HepG2 (cell line): ENCODE data around the gene UPK1A. TPM values are rescaled to one million over a fixed set of nuclear protein-coding genes. Genes with fewer than 3 reads are reported as not detected.

ENCODE experiments used
- HDAC2 ChIP-seq: sonication (generic); formaldehyde crosslinking; IDR thresholded peaks from 2 replicates; pipeline ENCODE4 v1.4.0; 2020; ENCODE audit warnings: missing genetic modification reagents
- KLF15 ChIP-seq: sonication (generic); formaldehyde crosslinking; IDR thresholded peaks from 2 replicates; pipeline ENCODE4 v1.8.1; 2023; ENCODE audit warnings: borderline replicate concordance, mild to moderate bottlenecking, inconsistent platforms, missing genetic modification reagents, mixed read lengths
- PCBP2 ChIP-seq: fragments of 200-400 bp; formaldehyde crosslinking; optimal IDR thresholded peaks from 2 replicates; pipeline ENCODE3; 2018; ENCODE audit warnings: low read length, low read depth; ENCODE audit not compliant: poor library complexity, severe bottlenecking
- REL ChIP-seq: sonication (generic); formaldehyde crosslinking; conservative IDR thresholded peaks from 2 replicates; pipeline ENCODE4 v1.8.0; 2022; ENCODE audit warnings: mild to moderate bottlenecking, missing genetic modification reagents, moderate library complexity
- SMARCC2 ChIP-seq: fragments of 450-650 bp; IDR thresholded peaks from 2 replicates; pipeline ENCODE4 v1.6.1; 2017; ENCODE audit warnings: antibody characterized with exemption, mild to moderate bottlenecking
- TEAD2 ChIP-seq: sonication (generic); formaldehyde crosslinking; IDR thresholded peaks from 2 replicates; pipeline ENCODE4 v1.9.0; 2021; ENCODE audit warnings: missing genetic modification reagents
- TP53 ChIP-seq: sonication (generic); formaldehyde crosslinking; conservative IDR thresholded peaks from 2 replicates; pipeline ENCODE4 v1.4.0; 2020; ENCODE audit warnings: missing genetic modification reagents
- ZNF160 ChIP-seq: sonication (generic); formaldehyde crosslinking; IDR thresholded peaks from 2 replicates; pipeline ENCODE4 v1.8.0; 2022; ENCODE audit warnings: mild to moderate bottlenecking, inconsistent platforms, missing genetic modification reagents
- ZNF296 ChIP-seq: sonication (generic); formaldehyde crosslinking; conservative IDR thresholded peaks from 2 replicates; pipeline ENCODE4 v1.5.0; 2020; ENCODE audit warnings: mild to moderate bottlenecking, missing genetic modification reagents
- ZSCAN30 ChIP-seq: sonication (generic); formaldehyde crosslinking; IDR thresholded peaks from 2 replicates; pipeline ENCODE4 v1.5.0; 2020; ENCODE audit warnings: mild to moderate bottlenecking, missing genetic modification reagents
- polyA plus RNA-seq, 8 experiments: library from polyadenylated mRNA; depleted of rRNA in 3 of 8; stranded (reverse) in 7 of 8; unstranded in 1 of 8; fragments of >200 nt; fragmentation: Illumina TruSeq in 4 of 8; extraction: Trizol in 4 of 8; gene quantifications; 2 replicates each; pipeline versions ENCODE4 v1.2.1 to v1.2.3, GENCODE V29; 2011 to 2016; ENCODE audit warnings: low read depth in 4 of 8, missing spikeins in 1 of 8, mixed read lengths in 1 of 8; ENCODE audit not compliant: insufficient read depth in 1 of 8
- total RNA-seq, 5 experiments: library from RNA; depleted of rRNA; stranded (reverse); fragments of >200 nt; fragmentation: Illumina TruSeq; extraction: Trizol; gene quantifications; 2 replicates each; pipeline ENCODE4 v1.2.3, GENCODE V29; 2016; ENCODE audit warnings: low read depth in 1 of 5
- TF ChIP-seq, protein P1 (sequence below): sonication (generic); formaldehyde crosslinking; IDR thresholded peaks from 2 replicates; pipeline ENCODE4 v1.5.1; 2020; ENCODE audit warnings: mild to moderate bottlenecking, missing genetic modification reagents, borderline replicate concordance
- TF ChIP-seq, protein P2 (sequence below): sonication (generic); formaldehyde crosslinking; IDR thresholded peaks from 2 replicates; pipeline ENCODE4 v1.8.1; 2022; ENCODE audit warnings: mild to moderate bottlenecking, missing genetic modification reagents
- TF ChIP-seq, protein P3 (sequence below): sonication (generic); formaldehyde crosslinking; IDR thresholded peaks from 2 replicates; pipeline ENCODE4 v1.5.0; 2020; ENCODE audit warnings: mild to moderate bottlenecking, missing genetic modification reagents
- TF ChIP-seq, protein P4 (sequence below): sonication (generic); formaldehyde crosslinking; IDR thresholded peaks from 2 replicates; pipeline ENCODE4 v1.4.0; 2020; ENCODE audit warnings: missing genetic modification reagents
- TF ChIP-seq, protein P5 (sequence below): sonication (generic); formaldehyde crosslinking; IDR thresholded peaks from 2 replicates; pipeline ENCODE4 v1.5.1; 2020; ENCODE audit warnings: mild to moderate bottlenecking, missing genetic modification reagents, moderate library complexity

Gene UPK1A
- total and polyA plus RNA-seq, 2 of the 13 experiments (the other 11 are each of a cell fraction or from before 2014, with no cell fraction given) = 2.9 TPM; not detected in 1

DNA sequence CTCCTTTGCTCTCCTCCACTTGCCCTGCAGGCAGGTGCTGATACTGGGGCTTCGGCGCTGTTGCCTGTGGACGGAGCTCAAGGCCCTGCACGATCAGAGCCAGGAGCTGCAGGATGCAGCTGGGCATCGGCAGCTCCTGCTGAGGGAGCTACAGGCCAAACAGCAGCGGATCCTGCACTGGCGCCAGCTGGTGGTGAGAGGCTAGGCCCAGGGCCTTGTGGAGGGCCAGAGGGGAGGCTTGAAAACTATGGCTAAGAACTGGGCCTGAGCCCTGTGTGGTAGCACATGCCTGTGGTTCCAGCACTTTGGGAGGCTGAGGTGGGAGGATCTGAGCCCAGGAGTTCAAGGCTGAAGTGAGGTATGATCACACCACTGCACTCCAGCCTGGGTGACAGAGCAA lies 47.5 kb upstream of the UPK1A start (continued):
- TF ChIP-seq TP53 (CRISPR knock-in tag) (no peak), ZNF296 (CRISPR knock-in tag) (no peak), ZNF160 (CRISPR knock-in tag) (no peak), REL (no peak), HDAC2 (CRISPR knock-in tag) (no peak), ZSCAN30 (CRISPR knock-in tag) (no peak), KLF15 (no peak), TEAD2 (no peak), SMARCC2 (no peak), PCBP2 (no peak)
- TF ChIP-seq, protein P1, sequence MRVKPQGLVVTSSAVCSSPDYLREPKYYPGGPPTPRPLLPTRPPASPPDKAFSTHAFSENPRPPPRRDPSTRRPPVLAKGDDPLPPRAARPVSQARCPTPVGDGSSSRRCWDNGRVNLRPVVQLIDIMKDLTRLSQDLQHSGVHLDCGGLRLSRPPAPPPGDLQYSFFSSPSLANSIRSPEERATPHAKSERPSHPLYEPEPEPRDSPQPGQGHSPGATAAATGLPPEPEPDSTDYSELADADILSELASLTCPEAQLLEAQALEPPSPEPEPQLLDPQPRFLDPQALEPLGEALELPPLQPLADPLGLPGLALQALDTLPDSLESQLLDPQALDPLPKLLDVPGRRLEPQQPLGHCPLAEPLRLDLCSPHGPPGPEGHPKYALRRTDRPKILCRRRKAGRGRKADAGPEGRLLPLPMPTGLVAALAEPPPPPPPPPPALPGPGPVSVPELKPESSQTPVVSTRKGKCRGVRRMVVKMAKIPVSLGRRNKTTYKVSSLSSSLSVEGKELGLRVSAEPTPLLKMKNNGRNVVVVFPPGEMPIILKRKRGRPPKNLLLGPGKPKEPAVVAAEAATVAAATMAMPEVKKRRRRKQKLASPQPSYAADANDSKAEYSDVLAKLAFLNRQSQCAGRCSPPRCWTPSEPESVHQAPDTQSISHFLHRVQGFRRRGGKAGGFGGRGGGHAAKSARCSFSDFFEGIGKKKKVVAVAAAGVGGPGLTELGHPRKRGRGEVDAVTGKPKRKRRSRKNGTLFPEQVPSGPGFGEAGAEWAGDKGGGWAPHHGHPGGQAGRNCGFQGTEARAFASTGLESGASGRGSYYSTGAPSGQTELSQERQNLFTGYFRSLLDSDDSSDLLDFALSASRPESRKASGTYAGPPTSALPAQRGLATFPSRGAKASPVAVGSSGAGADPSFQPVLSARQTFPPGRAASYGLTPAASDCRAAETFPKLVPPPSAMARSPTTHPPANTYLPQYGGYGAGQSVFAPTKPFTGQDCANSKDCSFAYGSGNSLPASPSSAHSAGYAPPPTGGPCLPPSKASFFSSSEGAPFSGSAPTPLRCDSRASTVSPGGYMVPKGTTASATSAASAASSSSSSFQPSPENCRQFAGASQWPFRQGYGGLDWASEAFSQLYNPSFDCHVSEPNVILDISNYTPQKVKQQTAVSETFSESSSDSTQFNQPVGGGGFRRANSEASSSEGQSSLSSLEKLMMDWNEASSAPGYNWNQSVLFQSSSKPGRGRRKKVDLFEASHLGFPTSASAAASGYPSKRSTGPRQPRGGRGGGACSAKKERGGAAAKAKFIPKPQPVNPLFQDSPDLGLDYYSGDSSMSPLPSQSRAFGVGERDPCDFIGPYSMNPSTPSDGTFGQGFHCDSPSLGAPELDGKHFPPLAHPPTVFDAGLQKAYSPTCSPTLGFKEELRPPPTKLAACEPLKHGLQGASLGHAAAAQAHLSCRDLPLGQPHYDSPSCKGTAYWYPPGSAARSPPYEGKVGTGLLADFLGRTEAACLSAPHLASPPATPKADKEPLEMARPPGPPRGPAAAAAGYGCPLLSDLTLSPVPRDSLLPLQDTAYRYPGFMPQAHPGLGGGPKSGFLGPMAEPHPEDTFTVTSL = no peak
- TF ChIP-seq, protein P2, sequence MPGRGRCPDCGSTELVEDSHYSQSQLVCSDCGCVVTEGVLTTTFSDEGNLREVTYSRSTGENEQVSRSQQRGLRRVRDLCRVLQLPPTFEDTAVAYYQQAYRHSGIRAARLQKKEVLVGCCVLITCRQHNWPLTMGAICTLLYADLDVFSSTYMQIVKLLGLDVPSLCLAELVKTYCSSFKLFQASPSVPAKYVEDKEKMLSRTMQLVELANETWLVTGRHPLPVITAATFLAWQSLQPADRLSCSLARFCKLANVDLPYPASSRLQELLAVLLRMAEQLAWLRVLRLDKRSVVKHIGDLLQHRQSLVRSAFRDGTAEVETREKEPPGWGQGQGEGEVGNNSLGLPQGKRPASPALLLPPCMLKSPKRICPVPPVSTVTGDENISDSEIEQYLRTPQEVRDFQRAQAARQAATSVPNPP (CRISPR knock-in tag) = no peak
- TF ChIP-seq, protein P3, sequence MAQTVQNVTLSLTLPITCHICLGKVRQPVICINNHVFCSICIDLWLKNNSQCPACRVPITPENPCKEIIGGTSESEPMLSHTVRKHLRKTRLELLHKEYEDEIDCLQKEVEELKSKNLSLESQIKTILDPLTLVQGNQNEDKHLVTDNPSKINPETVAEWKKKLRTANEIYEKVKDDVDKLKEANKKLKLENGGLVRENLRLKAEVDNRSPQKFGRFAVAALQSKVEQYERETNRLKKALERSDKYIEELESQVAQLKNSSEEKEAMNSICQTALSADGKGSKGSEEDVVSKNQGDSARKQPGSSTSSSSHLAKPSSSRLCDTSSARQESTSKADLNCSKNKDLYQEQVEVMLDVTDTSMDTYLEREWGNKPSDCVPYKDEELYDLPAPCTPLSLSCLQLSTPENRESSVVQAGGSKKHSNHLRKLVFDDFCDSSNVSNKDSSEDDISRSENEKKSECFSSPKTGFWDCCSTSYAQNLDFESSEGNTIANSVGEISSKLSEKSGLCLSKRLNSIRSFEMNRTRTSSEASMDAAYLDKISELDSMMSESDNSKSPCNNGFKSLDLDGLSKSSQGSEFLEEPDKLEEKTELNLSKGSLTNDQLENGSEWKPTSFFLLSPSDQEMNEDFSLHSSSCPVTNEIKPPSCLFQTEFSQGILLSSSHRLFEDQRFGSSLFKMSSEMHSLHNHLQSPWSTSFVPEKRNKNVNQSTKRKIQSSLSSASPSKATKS (CRISPR knock-in tag) = no peak
- TF ChIP-seq, protein P4, sequence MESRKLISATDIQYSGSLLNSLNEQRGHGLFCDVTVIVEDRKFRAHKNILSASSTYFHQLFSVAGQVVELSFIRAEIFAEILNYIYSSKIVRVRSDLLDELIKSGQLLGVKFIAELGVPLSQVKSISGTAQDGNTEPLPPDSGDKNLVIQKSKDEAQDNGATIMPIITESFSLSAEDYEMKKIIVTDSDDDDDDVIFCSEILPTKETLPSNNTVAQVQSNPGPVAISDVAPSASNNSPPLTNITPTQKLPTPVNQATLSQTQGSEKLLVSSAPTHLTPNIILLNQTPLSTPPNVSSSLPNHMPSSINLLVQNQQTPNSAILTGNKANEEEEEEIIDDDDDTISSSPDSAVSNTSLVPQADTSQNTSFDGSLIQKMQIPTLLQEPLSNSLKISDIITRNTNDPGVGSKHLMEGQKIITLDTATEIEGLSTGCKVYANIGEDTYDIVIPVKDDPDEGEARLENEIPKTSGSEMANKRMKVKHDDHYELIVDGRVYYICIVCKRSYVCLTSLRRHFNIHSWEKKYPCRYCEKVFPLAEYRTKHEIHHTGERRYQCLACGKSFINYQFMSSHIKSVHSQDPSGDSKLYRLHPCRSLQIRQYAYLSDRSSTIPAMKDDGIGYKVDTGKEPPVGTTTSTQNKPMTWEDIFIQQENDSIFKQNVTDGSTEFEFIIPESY = peak; percentile 49; the same call in 1 of the 2 replicates
- TF ChIP-seq, protein P5, sequence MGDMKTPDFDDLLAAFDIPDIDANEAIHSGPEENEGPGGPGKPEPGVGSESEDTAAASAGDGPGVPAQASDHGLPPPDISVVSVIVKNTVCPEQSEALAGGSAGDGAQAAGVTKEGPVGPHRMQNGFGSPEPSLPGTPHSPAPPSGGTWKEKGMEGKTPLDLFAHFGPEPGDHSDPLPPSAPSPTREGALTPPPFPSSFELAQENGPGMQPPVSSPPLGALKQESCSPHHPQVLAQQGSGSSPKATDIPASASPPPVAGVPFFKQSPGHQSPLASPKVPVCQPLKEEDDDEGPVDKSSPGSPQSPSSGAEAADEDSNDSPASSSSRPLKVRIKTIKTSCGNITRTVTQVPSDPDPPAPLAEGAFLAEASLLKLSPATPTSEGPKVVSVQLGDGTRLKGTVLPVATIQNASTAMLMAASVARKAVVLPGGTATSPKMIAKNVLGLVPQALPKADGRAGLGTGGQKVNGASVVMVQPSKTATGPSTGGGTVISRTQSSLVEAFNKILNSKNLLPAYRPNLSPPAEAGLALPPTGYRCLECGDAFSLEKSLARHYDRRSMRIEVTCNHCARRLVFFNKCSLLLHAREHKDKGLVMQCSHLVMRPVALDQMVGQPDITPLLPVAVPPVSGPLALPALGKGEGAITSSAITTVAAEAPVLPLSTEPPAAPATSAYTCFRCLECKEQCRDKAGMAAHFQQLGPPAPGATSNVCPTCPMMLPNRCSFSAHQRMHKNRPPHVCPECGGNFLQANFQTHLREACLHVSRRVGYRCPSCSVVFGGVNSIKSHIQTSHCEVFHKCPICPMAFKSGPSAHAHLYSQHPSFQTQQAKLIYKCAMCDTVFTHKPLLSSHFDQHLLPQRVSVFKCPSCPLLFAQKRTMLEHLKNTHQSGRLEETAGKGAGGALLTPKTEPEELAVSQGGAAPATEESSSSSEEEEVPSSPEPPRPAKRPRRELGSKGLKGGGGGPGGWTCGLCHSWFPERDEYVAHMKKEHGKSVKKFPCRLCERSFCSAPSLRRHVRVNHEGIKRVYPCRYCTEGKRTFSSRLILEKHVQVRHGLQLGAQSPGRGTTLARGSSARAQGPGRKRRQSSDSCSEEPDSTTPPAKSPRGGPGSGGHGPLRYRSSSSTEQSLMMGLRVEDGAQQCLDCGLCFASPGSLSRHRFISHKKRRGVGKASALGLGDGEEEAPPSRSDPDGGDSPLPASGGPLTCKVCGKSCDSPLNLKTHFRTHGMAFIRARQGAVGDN = peak; percentile 22; the same call in 1 of the 2 replicates
